Sigmoid colon (tissue), 4 donors: Measurements from ENCODE around the gene RABGAP1L.

Source experiments
- POLR2A ChIP-seq, 2 donors: fragments of 450-650 bp; IDR thresholded peaks; one replicate each; pipeline ENCODE4 v1.6.1; 2016; ENCODE audit warnings: antibody characterized with exemption in 2 of 2, mild to moderate bottlenecking in 2 of 2, moderate library complexity in 2 of 2
- POLR2AphosphoS5 ChIP-seq, 4 donors: sonication (generic); formaldehyde crosslinking; IDR thresholded peaks; one replicate each; pipeline ENCODE4 v1.6.1; 2017; ENCODE audit warnings: antibody characterized with exemption in 4 of 4
- TF ChIP-seq, protein P1 (sequence below), 4 experiments: fragments of 450-650 bp in 3 of 4; fragments of 200-600 bp in 1 of 4; IDR thresholded peaks; one replicate each; pipeline ENCODE4 v1.5.1; 2016 to 2019; ENCODE audit warnings: antibody characterized with exemption in 4 of 4, mild to moderate bottlenecking in 3 of 4, moderate library complexity in 2 of 4

DNA sequence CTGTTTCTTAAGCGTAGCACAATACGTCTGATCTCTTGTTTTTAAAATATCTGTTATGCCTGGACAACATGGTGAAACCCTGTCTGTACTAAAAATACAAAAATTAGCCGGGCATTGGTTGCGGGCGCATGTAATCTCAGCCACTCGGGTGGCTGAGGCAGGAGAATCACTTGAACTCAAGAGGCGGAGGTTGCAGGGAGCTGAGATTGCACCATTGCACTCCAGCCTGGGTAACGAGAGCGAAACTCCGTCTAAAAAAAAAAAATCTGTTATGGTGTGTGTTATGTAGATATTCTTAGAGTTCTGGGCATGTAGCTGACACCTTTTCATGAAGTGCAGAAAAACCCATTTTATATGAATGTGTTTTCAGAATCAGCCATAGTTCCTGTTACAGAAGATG is 38.2 kb downstream of the RABGAP1L start:
- TF ChIP-seq, protein P1, sequence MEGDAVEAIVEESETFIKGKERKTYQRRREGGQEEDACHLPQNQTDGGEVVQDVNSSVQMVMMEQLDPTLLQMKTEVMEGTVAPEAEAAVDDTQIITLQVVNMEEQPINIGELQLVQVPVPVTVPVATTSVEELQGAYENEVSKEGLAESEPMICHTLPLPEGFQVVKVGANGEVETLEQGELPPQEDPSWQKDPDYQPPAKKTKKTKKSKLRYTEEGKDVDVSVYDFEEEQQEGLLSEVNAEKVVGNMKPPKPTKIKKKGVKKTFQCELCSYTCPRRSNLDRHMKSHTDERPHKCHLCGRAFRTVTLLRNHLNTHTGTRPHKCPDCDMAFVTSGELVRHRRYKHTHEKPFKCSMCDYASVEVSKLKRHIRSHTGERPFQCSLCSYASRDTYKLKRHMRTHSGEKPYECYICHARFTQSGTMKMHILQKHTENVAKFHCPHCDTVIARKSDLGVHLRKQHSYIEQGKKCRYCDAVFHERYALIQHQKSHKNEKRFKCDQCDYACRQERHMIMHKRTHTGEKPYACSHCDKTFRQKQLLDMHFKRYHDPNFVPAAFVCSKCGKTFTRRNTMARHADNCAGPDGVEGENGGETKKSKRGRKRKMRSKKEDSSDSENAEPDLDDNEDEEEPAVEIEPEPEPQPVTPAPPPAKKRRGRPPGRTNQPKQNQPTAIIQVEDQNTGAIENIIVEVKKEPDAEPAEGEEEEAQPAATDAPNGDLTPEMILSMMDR (IDR thresholded peaks at IDR 0.05) = no peak
- no peak for TF ChIP-seq POLR2AphosphoS5 (IDR thresholded peaks at IDR 0.05)
- TF ChIP-seq POLR2A (IDR thresholded peaks at IDR 0.05) = no peak
